Loucy (cell line): ENCODE results near the gene POLR3B.

Source experiments
- EZH2phosphoT487 ChIP-seq: fragments of 200-600 bp; IDR thresholded peaks from 2 replicates; pipeline ENCODE4 v1.6.1; 2018; ENCODE audit warnings: antibody characterized with exemption, mild to moderate bottlenecking, moderate library complexity, borderline replicate concordance
- TF ChIP-seq, protein P1 (sequence below): fragments of 200-600 bp; sonication (generic); conservative IDR thresholded peaks from 2 replicates; pipeline ENCODE4 v1.5.1; 2014; ENCODE audit warnings: mild to moderate bottlenecking, antibody characterized with exemption, low read length

DNA sequence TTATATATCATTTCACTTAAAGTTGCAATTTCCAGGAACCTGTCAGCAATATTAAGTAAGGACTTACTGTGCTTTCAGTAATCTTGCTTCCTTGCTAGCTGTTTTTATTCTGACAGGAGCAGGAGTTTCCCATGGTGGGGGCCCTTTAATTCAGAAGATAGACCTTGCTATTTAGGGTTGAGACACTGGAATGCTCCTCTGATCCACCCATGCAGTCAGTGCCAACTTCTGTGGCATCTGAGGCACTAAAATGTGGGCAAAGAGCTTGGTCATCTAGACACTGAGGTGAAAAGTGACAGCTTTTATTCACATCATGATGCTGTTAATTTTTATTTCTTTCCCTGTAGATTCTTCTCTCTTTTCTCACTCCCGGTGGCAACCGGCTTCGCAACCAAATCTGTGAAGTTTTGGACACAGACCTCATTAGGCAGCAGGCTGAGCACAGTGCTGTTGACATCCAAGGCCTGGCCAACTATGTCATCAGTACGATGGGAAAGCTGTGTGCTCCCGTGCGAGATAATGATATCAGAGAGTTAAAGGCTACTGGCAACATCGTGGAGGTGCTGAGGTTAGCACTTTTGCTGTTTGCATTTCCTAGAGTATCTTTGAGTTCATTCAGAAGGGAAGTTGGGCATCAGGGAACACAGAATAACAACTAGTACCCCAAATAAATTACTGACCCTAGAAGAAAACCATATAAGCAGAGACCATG lies 36.3 kb upstream of the POLR3B start:
- TF ChIP-seq, protein P1, sequence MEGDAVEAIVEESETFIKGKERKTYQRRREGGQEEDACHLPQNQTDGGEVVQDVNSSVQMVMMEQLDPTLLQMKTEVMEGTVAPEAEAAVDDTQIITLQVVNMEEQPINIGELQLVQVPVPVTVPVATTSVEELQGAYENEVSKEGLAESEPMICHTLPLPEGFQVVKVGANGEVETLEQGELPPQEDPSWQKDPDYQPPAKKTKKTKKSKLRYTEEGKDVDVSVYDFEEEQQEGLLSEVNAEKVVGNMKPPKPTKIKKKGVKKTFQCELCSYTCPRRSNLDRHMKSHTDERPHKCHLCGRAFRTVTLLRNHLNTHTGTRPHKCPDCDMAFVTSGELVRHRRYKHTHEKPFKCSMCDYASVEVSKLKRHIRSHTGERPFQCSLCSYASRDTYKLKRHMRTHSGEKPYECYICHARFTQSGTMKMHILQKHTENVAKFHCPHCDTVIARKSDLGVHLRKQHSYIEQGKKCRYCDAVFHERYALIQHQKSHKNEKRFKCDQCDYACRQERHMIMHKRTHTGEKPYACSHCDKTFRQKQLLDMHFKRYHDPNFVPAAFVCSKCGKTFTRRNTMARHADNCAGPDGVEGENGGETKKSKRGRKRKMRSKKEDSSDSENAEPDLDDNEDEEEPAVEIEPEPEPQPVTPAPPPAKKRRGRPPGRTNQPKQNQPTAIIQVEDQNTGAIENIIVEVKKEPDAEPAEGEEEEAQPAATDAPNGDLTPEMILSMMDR = no peak
- TF ChIP-seq EZH2phosphoT487 = no peak
